OCI-LY1 (cell line): ENCODE data around the gene SYCP3.
A peak's percentile ranks its signal among the peaks of the same experiment; 100 is the strongest.

Experiments used
- H2AFZ ChIP-seq: fragments of 200-600 bp; sonication (generic), shearing (Covaris generic); 2 replicates; pipeline ENCODE4 v1.6.0; 2014; ENCODE audit warnings: antibody characterized with exemption, mild to moderate bottlenecking, low read length
- H3F3A ChIP-seq: fragments of 200-600 bp; sonication (generic), shearing (Covaris generic); 2 replicates; pipeline ENCODE4 v1.6.0; 2014; ENCODE audit warnings: mild to moderate bottlenecking, antibody characterized with exemption, low read length, moderate library complexity; ENCODE audit not compliant: insufficient read depth
- H3K27ac ChIP-seq: fragments of 200-600 bp; sonication (generic); 2 replicates; pipeline ENCODE4 v1.5.1; 2014; ENCODE audit warnings: low read length, mixed run types, mild to moderate bottlenecking, low read depth; ENCODE audit not compliant: poor library complexity, severe bottlenecking
- H3K27me3 ChIP-seq: fragments of 200-600 bp; sonication (generic); 2 replicates; pipeline ENCODE4 v1.6.0; 2014; ENCODE audit warnings: antibody characterized with exemption, mild to moderate bottlenecking, low read length, moderate library complexity; ENCODE audit not compliant: insufficient read depth
- H3K36me3 ChIP-seq: fragments of 200-600 bp; sonication (generic); 2 replicates; pipeline ENCODE4 v1.6.1; 2014; ENCODE audit warnings: mild to moderate bottlenecking, antibody characterized with exemption, low read length, moderate library complexity, mixed read lengths; ENCODE audit not compliant: insufficient read depth
- H3K4me1 ChIP-seq: fragments of 200-600 bp; sonication (generic); 2 replicates; pipeline ENCODE4 v1.5.1; 2014; ENCODE audit warnings: mild to moderate bottlenecking, low read length, moderate library complexity; ENCODE audit not compliant: insufficient read depth, severe bottlenecking
- H3K4me2 ChIP-seq: fragments of 200-600 bp; sonication (generic), shearing (Covaris generic); 2 replicates; pipeline ENCODE4 v1.6.1; 2014; ENCODE audit warnings: low read length
- H3K4me3 ChIP-seq: fragments of 200-600 bp; sonication (generic); 2 replicates; pipeline ENCODE4 v1.5.1; 2014; ENCODE audit warnings: low read length, low read depth, mild to moderate bottlenecking, mixed read lengths; ENCODE audit not compliant: poor library complexity, severe bottlenecking
- H3K79me2 ChIP-seq: fragments of 200-600 bp; shearing (Covaris generic); 2 replicates; pipeline ENCODE4 v1.6.1; 2016; ENCODE audit warnings: mixed run types, low read length, mixed read lengths; ENCODE audit not compliant: insufficient read depth
- H3K9ac ChIP-seq: fragments of 200-600 bp; sonication (generic), shearing (Covaris generic); 2 replicates; pipeline ENCODE4 v1.6.1; 2014; ENCODE audit warnings: mild to moderate bottlenecking, low read length, mixed read lengths
- H3K9me2 ChIP-seq: fragments of 200-600 bp; sonication (generic), shearing (Covaris generic); 2 replicates; pipeline ENCODE4 v1.6.1; 2014; ENCODE audit warnings: low read depth, mild to moderate bottlenecking, low read length, mixed read lengths
- H3K9me3 ChIP-seq: fragments of 200-600 bp; shearing (Covaris generic); 2 replicates; pipeline ENCODE4 v1.6.1; 2014; ENCODE audit warnings: low read length, mixed read lengths
- H4K20me1 ChIP-seq: fragments of 200-600 bp; sonication (generic), shearing (Covaris generic); 2 replicates; pipeline ENCODE4 v1.6.0; 2016; ENCODE audit warnings: mild to moderate bottlenecking, low read length; ENCODE audit not compliant: insufficient read depth
- EZH2 ChIP-seq: fragments of 200-600 bp; sonication (generic), shearing (Covaris generic); IDR thresholded peaks from 2 replicates; pipeline ENCODE4 v1.8.0; 2017; ENCODE audit warnings: borderline replicate concordance, mixed run types, mild to moderate bottlenecking, antibody characterized with exemption, low read length, moderate library complexity, mixed read lengths
- TF ChIP-seq, protein P1 (sequence below): fragments of 200-600 bp; sonication (generic), shearing (Covaris generic); IDR thresholded peaks from 2 replicates; pipeline ENCODE4 v1.5.1; 2017; ENCODE audit warnings: mild to moderate bottlenecking, antibody characterized with exemption, low read length, moderate library complexity, mixed read lengths

Gene SYCP3

DNA sequence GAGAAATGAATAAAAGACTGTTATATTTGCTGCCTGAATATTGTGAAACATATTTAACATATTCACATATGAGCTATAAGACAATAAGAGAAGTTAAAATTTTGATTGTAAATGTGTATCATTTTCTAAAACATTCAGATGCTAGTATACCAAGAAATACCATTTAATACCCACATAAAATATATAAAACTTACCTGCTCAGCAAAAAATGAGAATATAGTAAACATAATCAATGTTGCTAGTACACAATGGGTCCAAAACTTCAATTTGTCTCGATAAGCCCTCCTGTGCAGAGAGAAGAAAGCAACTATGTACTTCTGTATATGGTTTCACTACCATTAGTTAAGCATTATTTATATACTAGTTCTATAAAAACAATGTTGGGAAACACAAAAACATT is 9.6 kb upstream of the SYCP3 start:
- TF ChIP-seq, protein P1, sequence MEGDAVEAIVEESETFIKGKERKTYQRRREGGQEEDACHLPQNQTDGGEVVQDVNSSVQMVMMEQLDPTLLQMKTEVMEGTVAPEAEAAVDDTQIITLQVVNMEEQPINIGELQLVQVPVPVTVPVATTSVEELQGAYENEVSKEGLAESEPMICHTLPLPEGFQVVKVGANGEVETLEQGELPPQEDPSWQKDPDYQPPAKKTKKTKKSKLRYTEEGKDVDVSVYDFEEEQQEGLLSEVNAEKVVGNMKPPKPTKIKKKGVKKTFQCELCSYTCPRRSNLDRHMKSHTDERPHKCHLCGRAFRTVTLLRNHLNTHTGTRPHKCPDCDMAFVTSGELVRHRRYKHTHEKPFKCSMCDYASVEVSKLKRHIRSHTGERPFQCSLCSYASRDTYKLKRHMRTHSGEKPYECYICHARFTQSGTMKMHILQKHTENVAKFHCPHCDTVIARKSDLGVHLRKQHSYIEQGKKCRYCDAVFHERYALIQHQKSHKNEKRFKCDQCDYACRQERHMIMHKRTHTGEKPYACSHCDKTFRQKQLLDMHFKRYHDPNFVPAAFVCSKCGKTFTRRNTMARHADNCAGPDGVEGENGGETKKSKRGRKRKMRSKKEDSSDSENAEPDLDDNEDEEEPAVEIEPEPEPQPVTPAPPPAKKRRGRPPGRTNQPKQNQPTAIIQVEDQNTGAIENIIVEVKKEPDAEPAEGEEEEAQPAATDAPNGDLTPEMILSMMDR: no peak
- TF ChIP-seq EZH2: no peak
- no peaks in the 10 kb centered on the region for H3K79me2 ChIP-seq
- no peak overlapping the region for H3K4me3 ChIP-seq
- H3K27me3 ChIP-seq: no peaks in the 10 kb centered on the region
- no peaks in the 10 kb centered on the region for H4K20me1 ChIP-seq
- no peak overlapping the region for H2AFZ ChIP-seq
- no peak overlapping the region for H3K9ac ChIP-seq
- no peak overlapping the region for H3K4me2 ChIP-seq
- H3K9me2 ChIP-seq: no peaks in the 10 kb centered on the region
- H3K27ac ChIP-seq: peak overlapping the region; percentile 53
- peaks cover 96% of the 10 kb centered on the region for H3K36me3 ChIP-seq
- H3K4me1 ChIP-seq: peaks cover 41% of the 10 kb centered on the region
- H3F3A ChIP-seq: no peaks in the 10 kb centered on the region
- H3K9me3 ChIP-seq: no peaks in the 10 kb centered on the region

DNA sequence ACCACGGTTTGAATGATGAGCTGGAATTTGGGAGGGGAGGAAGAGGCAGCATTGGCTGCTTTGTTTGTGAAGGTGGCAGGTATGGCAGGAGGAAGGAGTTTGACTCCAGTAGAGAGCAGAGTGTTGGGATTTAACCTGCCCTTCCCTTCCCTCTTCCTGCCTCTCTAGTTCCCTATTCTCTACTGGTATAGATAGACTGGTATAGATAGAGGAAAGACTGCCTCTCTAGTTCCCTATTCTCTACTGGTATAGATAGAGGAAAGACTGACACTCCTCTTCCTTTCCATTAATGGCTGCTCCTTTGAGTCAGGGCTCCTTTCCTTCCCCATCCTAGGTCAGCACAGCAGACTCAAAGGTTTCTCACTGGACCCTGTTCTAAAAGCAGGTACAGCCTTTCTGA is 8.4 kb upstream of the SYCP3 start:
- Histone ChIP-seq H4K20me1 (no peaks in the 10 kb centered on the region), H3K9me3 (no peaks in the 10 kb centered on the region), H3K79me2 (no peaks in the 10 kb centered on the region), H2AFZ (no peak overlapping the region), H3K4me3 (no peak overlapping the region), H3K4me1 (peaks cover 54% of the 10 kb centered on the region), H3K9ac (no peak overlapping the region), H3K36me3 (peaks cover 84% of the 10 kb centered on the region), H3K9me2 (no peaks in the 10 kb centered on the region), H3K27me3 (no peaks in the 10 kb centered on the region), H3K27ac (peak overlapping the region; percentile 37), H3F3A (no peaks in the 10 kb centered on the region), H3K4me2 (no peak overlapping the region)
- no peak for TF ChIP-seq EZH2
- TF ChIP-seq, protein P1: no peak

DNA sequence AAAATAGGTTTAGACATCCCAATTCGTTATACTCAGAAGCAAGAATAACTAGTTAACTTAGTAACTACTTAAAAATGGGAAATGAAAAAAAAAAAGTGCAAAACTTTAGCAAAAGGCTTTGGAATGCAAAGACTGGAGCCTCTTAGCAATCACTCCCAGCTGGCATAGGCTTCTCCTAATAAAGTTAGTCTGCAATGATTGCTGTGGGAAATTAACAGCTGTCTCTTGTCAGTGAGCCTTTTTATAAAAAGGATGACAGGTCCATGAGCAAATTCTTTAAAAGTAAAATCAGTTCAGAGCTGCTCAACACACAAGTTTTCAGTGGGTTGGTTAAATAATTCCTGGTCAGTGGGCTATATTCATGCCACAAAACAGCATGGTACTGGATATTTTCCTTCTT is 7.4 kb upstream of the SYCP3 start:
- Histone ChIP-seq H3K27me3 (no peaks in the 10 kb centered on the region), H3K27ac (peak overlapping the region; percentile 98), H3K9me3 (no peaks in the 10 kb centered on the region), H2AFZ (no peak overlapping the region), H3K9ac (no peak overlapping the region), H3F3A (no peaks in the 10 kb centered on the region), H3K36me3 (peaks cover 82% of the 10 kb centered on the region), H3K4me1 (peaks cover 64% of the 10 kb centered on the region), H3K79me2 (no peaks in the 10 kb centered on the region), H3K4me2 (no peak overlapping the region), H3K9me2 (no peaks in the 10 kb centered on the region), H4K20me1 (no peaks in the 10 kb centered on the region), H3K4me3 (no peak overlapping the region)
- TF ChIP-seq, protein P1: no peak
- TF ChIP-seq EZH2: no peak
